Subcutaneous adipose tissue (tissue), 4 donors: ENCODE measurements around the gene IFT27. TPM values are rescaled to one million over a fixed set of nuclear protein-coding genes. Genes with fewer than 3 reads are reported as not detected.

ENCODE experiments used
- total RNA-seq, 4 donors: library from RNA; depleted of rRNA; stranded (reverse); fragments of >200 nt; gene quantifications; one replicate each; pipeline ENCODE4 v1.1.0, GENCODE V29; 2016
- TF ChIP-seq, protein P1 (sequence below): fragments of 450-650 bp; IDR thresholded peaks from one replicate; pipeline ENCODE4 v1.5.1; 2016; ENCODE audit warnings: low read depth, mild to moderate bottlenecking, control low read depth, antibody characterized with exemption, moderate library complexity

Gene IFT27
- total RNA-seq, 4 donors from 2014 or later: 10.7 to 15.9 (median 15.1) TPM

- TF ChIP-seq, protein P1, sequence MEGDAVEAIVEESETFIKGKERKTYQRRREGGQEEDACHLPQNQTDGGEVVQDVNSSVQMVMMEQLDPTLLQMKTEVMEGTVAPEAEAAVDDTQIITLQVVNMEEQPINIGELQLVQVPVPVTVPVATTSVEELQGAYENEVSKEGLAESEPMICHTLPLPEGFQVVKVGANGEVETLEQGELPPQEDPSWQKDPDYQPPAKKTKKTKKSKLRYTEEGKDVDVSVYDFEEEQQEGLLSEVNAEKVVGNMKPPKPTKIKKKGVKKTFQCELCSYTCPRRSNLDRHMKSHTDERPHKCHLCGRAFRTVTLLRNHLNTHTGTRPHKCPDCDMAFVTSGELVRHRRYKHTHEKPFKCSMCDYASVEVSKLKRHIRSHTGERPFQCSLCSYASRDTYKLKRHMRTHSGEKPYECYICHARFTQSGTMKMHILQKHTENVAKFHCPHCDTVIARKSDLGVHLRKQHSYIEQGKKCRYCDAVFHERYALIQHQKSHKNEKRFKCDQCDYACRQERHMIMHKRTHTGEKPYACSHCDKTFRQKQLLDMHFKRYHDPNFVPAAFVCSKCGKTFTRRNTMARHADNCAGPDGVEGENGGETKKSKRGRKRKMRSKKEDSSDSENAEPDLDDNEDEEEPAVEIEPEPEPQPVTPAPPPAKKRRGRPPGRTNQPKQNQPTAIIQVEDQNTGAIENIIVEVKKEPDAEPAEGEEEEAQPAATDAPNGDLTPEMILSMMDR: no peak
Measured at GRCh38 chr22:36778020-36778419, 2.1 kb upstream of the IFT27 start.

DNA sequence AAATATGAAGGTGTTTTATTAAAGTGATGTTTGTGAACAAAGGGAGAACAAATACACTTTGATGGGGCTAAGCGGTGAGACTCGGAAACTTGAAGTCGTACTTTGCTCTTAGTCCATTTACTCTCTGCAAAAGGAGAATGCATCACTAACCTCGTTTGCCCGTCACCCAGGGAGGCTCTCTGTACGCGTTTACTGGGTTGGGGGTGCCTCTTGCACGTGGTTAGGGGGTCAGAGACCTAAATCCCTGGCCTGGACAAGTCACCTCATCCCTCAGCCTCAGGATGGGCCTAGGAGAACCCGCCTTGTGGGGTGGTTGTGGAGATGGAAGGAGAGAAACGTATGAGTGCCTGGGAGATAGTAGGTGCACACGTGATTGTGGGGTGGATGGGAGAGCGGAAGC is 803 bp upstream of the IFT27 start:
- TF ChIP-seq, protein P1: no peak

DNA sequence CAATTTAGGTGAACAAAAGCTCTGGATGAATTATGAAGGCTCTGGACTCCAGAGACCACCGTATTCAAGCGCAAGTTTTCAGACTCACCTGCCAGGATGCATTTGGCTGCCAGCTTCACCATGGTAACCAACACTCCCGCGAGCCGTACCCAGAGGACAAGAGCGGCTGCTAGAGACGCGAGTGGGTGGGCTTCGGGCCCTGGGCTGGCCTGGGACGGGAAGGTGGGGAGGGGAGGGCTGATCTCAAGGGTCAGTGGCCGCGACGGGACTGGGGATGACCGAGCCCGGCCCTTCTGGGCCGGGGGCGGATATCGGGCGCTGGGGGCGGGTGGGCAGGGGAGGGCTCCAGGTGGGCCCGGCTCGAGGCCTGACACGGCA is 344 bp downstream of the IFT27 start:
- TF ChIP-seq, protein P1: no peak

DNA sequence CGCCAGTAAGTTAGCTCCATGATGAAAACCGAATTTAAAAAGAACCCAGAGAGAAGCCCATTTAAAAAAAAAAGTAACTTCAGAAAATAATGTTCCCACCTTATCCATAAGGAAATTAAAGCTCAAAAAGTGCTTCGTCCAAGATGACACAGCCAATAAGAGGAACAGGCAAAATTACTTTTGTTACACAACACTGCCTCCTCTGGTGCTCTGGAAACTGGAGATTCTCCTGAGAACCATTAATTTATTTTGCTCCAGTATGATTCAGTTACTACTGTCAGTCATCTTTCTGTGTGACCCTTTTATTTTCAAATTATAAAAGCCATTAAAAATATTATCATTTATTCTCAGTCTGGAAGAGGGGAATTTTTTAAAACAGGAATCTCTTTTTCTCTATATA is 2.0 kb downstream of the IFT27 start:
- TF ChIP-seq, protein P1: no peak

GRCh38 chr22:36772451-36772850 is 3.5 kb downstream of the IFT27 start:
- TF ChIP-seq, protein P1: no peak

GRCh38 chr22:36771356-36772063 is 4.4 kb downstream of the IFT27 start:
- TF ChIP-seq, protein P1: no peak

DNA sequence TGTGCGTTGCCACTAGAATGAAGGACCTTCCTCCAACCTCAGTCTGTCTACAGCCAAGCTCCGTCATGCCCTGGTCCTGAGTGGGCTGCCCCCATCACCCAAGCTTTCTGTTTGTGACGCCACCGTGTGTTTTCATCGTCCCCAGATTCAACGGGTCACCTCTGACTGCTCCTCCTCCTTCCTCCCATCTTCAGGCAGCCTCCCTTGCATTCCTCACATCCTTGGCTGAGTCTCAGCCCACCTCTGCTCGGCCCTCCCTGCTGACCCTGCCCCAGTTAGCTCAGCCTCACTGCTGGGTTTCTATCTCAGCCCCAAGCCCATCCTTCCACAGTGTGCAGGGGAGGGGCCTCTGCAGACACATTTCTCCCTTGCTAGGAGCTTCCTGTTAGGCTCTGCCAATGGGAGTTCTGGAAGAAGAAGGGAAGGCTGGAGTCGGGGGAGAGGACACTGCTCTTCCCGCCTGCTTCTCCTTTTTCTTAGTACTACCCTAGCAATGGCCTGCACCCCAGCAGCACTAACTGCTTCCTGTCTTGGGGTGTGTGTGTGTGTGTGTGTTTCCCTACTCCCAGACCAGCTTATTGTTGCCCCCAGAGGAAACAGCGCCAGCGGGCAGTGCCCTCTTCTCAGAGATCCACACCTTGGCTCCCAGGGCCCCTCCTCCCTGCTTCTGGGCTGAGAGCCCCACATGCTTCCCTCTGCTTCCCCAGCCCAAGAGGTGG is 5.2 kb downstream of the IFT27 start:
- TF ChIP-seq, protein P1: no peak
